ENCODE data around the gene TMEM239. TPM values are rescaled to one million over a fixed set of nuclear protein-coding genes. Genes with fewer than 3 reads are reported as not detected.
"Not testable (repeated sequence)": the region's sequence is repeated elsewhere in the genome, so short reads cannot be mapped to it uniquely, and the experiment has no call there.

Gene TMEM239
- not detected for total RNA-seq

- peaks cover 0 to 14% (median 9%) of the 10 kb centered on the region in 4 donors for H3K4me1 ChIP-seq
- H3K27ac ChIP-seq (replicated peaks in 1 of 4), result no peak within 1 kb of the TSS
- no peaks in the 10 kb centered on the region for H3K36me3 ChIP-seq
- peaks cover 0 to 65% (median 16%) of the 10 kb centered on the region in 4 donors for H3K27me3 ChIP-seq
- H3K4me3 ChIP-seq, result no peak within 1 kb of the TSS
- WGBS, result 84% methylated on average over 4 of the region's 10 CpGs
- intact Hi-C loops (cut with DNase I), result no loop called here
- H3K9me3 ChIP-seq, result peaks cover 0 to 14% (median 4%) of the 10 kb centered on the region in 4 donors
- DNase-seq (ENCODE audit: extremely low spot score), result no peak
- no peak for TF ChIP-seq POLR2A (IDR thresholded peaks at IDR 0.05; ENCODE audit: low read depth)
- TF ChIP-seq CTCF (IDR thresholded peaks at IDR 0.05), result no peak
- TF ChIP-seq EP300 (IDR thresholded peaks at IDR 0.05), result no peak
- no peak for TF ChIP-seq POLR2AphosphoS5 (IDR thresholded peaks at IDR 0.05)
These were observed at the start of gene TMEM239 for GRCh38 chr20:2816030-2816582. TMEM239 (plus strand) TSS chr20:2816364; CDS start chr20:2816555, 191 bp downstream.

- Histone ChIP-seq H3K4me1 (peaks cover 0 to 13% (median 11%) of the 10 kb centered on the region in 4 donors), H3K9me3 (no peaks in the 10 kb centered on the region), H3K27ac (replicated peaks in 1 of 4) (no peak overlapping the region), H3K27me3 (peaks cover 0 to 78% (median 14%) of the 10 kb centered on the region in 4 donors), H3K36me3 (no peaks in the 10 kb centered on the region), H3K4me3 (no peak overlapping the region)
- no peak for DNase-seq (ENCODE audit: extremely low spot score)
- intact Hi-C loops (cut with DNase I), result no loop called here
- no peak for TF ChIP-seq POLR2AphosphoS5 (IDR thresholded peaks at IDR 0.05)
- no peak for TF ChIP-seq EP300 (IDR thresholded peaks at IDR 0.05)
- no peak for TF ChIP-seq CTCF (IDR thresholded peaks at IDR 0.05)
- no peak for TF ChIP-seq POLR2A (IDR thresholded peaks at IDR 0.05; ENCODE audit: low read depth)
- 34% methylated on average over 9 of the region's 15 CpGs for WGBS
These were observed 48.2 kb upstream of the TMEM239 start for GRCh38 chr20:2767768-2768631.

GRCh38 chr20:2768632-2769015 is 47.5 kb upstream of the TMEM239 start:
- no peak for TF ChIP-seq EP300 (IDR thresholded peaks at IDR 0.05)
- 61% methylated on average over 4 of the region's 5 CpGs for WGBS
- no peak overlapping the region for H3K27ac ChIP-seq (replicated peaks in 1 of 4)
- peaks cover 0 to 72% (median 11%) of the 10 kb centered on the region in 4 donors for H3K27me3 ChIP-seq
- intact Hi-C loops (cut with DNase I), result no loop called here
- H3K4me1 ChIP-seq, result peaks cover 0 to 13% (median 11%) of the 10 kb centered on the region in 4 donors
- no peak for DNase-seq (ENCODE audit: extremely low spot score)
- H3K4me3 ChIP-seq, result no peak overlapping the region
- H3K9me3 ChIP-seq, result no peaks in the 10 kb centered on the region
- H3K36me3 ChIP-seq, result no peaks in the 10 kb centered on the region

- H3K36me3 ChIP-seq; H3K27ac ChIP-seq (replicated peaks in 1 of 4); intact Hi-C loops (cut with DNase I); H3K9me3 ChIP-seq; H3K4me3 ChIP-seq; DNase-seq (ENCODE audit: extremely low spot score): not testable (repeated sequence)
- 93% methylated on average over 11 of the region's 12 CpGs for WGBS
- peaks cover 0 to 66% (median 9%) of the 10 kb centered on the region in 4 donors for H3K27me3 ChIP-seq
- H3K4me1 ChIP-seq, result peaks cover 0 to 13% (median 11%) of the 10 kb centered on the region in 4 donors
These were observed 46.1 kb upstream of the TMEM239 start for GRCh38 chr20:2770091-2770490.

- 47% methylated on average over 12 of the region's 12 CpGs for WGBS
- peaks cover 0 to 10% (median 4%) of the 10 kb centered on the region in 4 donors for H3K9me3 ChIP-seq
- no peaks in the 10 kb centered on the region for H3K36me3 ChIP-seq
- TF ChIP-seq POLR2AphosphoS5 (IDR thresholded peaks at IDR 0.05), result no peak
- no peak overlapping the region for H3K27ac ChIP-seq (replicated peaks in 1 of 4)
- intact Hi-C loops (cut with DNase I), result no loop called here
- peaks cover 0 to 13% (median 11%) of the 10 kb centered on the region in 4 donors for H3K4me1 ChIP-seq
- peaks cover 0 to 62% (median 4%) of the 10 kb centered on the region in 4 donors for H3K27me3 ChIP-seq
- no peak overlapping the region for H3K4me3 ChIP-seq
- DNase-seq (ENCODE audit: extremely low spot score), result no peak
These were observed 44.5 kb upstream of the TMEM239 start for GRCh38 chr20:2771631-2772080.

- DNase-seq (ENCODE audit: extremely low spot score), result no peak
- intact Hi-C loops (cut with DNase I), result no loop called here
- TF ChIP-seq POLR2A (IDR thresholded peaks at IDR 0.05; ENCODE audit: low read depth) (no peak), CTCF (IDR thresholded peaks at IDR 0.05) (no peak), POLR2AphosphoS5 (IDR thresholded peaks at IDR 0.05) (no peak), EP300 (IDR thresholded peaks at IDR 0.05) (no peak)
- Histone ChIP-seq H3K4me3 (no peak overlapping the region), H3K9me3 (peaks cover 0 to 10% (median 4%) of the 10 kb centered on the region in 4 donors), H3K36me3 (no peaks in the 10 kb centered on the region), H3K27me3 (peaks cover 0 to 44% (median 4%) of the 10 kb centered on the region in 4 donors), H3K4me1 (no peaks in the 10 kb centered on the region), H3K27ac (replicated peaks in 1 of 4) (no peak overlapping the region)
- WGBS, result 73% methylated on average over 9 of the region's 9 CpGs
These were observed 42.4 kb upstream of the TMEM239 start for GRCh38 chr20:2773812-2774211.

All from esophagus muscularis mucosa (tissue), 4 donors.